HG03520 (cell line): Measurements from ENCODE around the gene TLK1.
"Not testable (repeated sequence)": the region's sequence is repeated elsewhere in the genome, so short reads cannot be mapped to it uniquely, and the experiment has no call there.

ENCODE experiments used
- ATAC-seq: cut with Tn5 transposase; IDR thresholded peaks from one replicate; pipeline ENCODE4 v1.9.1; 2021; ENCODE audit warnings: mild to moderate bottlenecking, moderate library complexity; ENCODE audit not compliant: unreplicated experiment

TLK1 gene

DNA sequence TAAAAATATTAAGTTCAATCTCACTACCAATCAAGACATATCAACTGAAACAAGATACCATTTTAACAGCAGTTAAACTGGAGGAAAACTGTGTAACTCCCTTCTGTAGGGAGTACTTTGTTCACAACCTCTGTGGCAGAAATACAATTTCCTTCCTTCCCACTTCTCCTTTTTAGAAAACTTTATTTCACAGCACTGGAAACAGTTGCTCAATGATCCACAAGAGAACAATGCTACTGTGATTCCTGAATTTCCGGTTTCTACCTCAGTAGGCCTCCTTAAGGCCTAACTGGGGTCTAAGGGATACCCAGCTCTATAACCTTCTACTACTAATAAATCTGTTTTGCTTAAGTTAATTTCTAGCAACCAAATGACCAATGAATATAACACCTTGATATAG, 14.1 kb downstream of the TLK1 start:
- no peak for ATAC-seq

DNA sequence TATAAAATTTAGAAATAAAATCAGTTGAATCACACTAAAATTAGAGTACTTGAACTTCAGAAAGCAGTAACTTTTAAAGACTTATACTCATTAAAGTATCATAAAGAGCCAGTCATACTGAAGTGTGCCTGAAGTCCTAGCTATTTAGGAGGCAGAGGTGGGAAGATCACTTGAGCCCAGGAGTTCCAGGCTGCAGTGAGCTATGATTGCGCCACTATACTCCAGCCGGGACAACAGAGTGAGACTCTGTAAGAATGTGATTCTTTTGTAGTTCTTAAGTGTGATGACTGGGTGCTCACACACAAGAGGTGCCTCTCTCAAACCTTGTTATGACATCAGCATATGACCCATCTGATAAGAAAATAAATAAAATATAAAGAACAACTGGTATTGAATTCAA, 14.6 kb downstream of the TLK1 start:
- no peak for ATAC-seq

DNA sequence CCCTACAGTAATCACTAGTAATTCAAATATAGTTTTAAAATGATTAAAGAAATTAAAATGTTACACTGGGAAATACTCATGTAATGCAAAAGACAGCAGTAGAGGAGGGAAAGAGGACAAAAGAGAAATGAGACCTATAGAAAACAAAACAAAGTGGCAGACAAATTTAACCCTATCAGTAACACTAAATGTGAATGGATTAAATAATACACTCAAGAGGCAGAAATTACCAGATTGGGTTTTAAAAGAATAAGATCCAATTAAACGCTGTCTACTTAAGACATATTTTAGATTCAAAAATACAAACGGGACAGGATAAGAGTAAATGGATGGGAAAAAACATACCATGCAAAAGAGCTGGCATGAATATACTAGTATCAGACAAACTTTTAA, 17.0 kb downstream of the TLK1 start:
- no peak for ATAC-seq

DNA sequence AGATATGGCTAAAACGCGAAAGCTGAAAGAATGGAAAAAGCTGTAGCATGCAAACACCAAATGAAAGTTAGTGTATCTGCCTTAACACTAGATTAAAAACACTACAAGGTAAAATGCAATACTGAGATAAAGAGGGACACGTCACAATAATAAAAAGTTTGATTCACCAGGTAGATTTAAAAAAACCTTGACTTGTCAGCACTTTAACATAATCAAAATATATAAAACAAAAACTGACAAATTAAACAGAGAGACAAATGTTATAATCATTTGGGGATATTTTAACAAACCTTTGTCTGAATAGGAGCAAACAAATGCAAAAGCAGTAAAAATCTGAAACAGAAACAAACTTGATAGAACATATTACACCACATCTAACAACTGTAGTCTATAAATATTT, 18.3 kb downstream of the TLK1 start:
- no peak for ATAC-seq

DNA sequence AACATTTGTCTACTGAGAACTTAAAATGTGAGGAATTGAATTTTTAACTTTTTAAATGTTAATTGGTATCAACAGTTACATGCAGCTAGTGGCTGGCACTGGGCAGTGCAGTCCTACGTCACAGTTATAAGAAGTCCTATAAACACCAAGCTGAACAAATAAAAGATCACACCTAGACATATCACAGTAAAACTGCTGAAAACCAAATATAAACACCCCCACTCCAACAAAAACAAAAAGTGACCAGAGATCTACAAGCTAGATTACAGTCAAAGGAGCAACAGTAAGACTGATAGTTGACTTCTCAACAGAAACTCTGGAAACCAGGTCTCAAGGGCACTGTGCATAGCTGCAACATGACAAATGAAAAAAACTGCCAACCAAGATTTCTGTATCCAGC, 19.4 kb downstream of the TLK1 start:
- no peak for ATAC-seq

DNA sequence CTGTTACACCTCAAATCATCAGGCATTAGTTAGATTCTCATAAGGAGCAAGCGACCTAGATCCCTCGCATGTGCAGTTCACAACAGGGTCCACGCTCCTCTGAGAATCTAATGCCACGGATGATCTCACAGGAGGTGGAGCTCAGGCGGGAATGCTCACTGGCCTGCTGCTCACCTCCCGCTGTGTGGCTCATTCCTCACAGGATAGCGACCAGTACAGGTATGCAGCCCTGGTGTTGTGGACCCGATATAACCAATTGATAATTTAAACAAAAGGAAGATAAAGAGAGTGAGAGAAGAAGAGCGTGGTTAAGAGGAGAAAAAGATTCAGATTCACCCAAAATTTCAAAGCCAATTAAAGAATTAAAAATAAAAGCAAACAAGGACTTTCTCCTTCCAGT, 20.8 kb downstream of the TLK1 start:
- ATAC-seq, result no peak

DNA sequence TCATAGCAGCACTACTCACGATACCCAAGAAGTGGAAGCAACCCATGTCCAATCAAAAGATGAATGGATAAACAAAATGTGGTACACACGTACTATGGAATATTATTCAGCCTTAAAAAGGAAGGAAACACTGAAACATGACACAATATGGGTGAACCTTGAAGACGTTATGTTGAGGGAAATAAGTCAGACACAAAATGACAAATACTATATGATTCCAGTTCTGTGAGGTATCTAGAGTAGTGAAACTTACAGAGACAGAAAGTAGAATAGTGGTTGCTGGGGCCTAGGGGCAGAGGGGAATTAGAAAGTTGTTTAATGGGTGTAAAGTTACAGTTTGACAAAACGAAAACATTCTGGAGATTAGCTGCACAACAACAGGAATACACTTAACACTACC, 24.7 kb downstream of the TLK1 start:
- peak; percentile 75 for ATAC-seq

DNA sequence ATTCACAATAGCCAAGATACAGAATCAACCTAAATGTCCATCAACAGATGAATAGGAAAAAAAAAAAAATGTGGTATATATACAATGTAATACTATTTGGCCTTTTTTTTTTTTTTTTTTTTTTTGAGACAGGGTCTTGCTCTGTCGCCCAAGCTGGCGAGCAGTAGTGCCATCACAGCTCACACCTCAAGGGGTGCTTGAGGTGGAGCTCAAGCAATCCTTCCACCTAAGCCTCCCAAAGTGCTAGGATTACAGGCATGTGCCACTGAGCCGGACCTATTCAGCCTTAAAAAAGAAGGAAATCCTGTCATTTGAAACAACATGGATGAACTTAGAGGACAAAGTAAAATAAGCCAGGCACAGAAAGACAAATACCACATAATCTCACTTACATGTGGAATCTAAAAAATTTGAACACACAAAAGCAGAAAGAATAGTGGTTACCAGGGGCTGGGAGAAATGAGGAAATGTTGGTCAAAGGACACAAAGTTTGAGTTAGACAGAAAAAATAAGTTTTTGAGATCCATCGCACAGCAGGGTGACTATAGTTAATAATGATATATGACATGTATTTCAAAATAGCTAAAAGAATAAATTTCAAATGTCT, 26.0 kb downstream of the TLK1 start:
- no peak for ATAC-seq

DNA sequence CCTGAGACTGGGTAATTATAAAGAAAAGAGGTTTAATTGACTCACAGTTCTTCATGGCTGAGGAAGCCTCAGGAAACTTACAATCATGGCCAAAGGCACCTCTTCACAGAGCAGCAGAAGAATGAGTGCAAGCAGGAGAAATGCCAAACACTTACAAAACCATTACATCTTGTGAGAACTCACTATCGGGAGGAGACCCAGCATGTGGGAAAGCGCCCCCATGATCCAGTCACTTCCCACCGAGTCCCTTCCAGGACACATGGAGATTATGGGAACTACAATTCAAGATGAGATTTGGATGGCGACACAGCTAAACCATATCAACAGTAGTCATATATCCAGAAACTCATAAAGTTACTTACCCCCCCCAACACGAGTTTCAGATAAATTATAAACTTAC, 28.6 kb downstream of the TLK1 start:
- ATAC-seq, result no peak

DNA sequence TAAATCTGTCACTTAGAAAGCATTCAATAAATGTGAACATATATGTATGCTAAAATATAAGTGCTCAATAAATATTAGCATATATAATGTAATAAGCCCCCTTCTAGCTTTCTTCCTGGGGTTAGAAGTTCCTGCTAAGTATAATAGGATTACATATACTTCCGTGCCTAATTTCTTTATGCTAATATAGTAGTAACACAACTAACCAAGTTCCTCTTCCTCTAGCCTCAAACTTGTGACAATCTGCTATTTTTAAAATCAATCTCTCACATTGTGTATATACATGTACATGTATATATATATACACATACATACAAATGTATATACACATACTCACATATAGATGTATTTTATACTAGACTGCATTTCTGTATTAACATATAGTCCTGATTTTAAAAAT, 32.2 kb downstream of the TLK1 start:
- no peak for ATAC-seq

DNA sequence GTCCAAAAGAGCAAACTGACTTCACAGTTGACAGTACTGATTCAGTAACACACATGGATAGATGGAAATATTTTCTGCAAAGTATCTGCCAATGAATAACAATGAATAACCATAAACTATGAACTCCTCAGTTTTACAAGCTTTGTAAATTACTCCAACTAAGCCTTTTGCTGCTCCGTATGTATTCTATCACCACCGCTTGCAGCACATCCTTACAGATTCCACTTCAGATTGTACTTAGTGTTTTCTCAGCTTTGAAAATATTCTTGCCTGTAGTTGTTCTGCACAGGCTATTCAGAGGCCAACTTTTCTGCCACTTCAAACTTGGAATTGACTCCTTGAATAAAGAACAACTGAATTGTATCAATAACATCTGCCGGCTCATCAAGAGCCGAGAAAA, 36.2 kb downstream of the TLK1 start:
- ATAC-seq, result no peak

DNA sequence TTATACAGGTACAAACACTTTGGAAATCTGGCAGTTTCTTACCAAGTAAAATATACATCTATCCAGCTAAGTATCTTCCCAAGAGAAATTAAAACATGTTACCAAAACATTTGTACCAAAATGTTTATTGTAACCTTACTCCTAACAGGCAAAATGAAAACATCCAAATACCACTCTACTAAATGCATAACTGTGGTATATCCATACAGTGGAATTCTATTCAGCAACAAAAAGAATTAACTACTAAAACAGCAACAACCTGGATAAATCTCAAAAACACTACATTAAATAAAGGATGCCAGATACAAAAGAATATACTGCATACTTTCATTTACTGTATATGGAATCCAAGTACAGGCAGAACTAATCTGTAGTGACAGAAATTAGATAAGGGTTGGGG, 51.1 kb downstream of the TLK1 start:
- ATAC-seq, result no peak

DNA sequence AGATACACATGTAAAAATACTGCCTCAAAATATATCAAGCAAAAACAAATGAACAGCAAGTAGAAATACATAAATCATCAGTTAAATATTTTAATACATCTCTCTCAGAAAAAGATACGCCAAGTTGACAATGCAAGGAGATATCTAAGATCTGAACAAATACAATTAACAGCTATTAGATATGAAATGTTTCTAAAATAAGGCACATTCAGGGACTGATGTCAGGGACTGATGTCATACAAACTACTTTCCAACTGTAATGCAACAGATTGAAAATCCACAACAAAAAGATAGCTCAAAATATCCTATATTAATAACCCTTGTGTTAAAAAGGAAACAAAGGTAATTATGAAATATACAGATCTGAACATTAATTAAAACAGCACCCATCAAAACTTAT, 51.7 kb downstream of the TLK1 start:
- ATAC-seq, result no peak

DNA sequence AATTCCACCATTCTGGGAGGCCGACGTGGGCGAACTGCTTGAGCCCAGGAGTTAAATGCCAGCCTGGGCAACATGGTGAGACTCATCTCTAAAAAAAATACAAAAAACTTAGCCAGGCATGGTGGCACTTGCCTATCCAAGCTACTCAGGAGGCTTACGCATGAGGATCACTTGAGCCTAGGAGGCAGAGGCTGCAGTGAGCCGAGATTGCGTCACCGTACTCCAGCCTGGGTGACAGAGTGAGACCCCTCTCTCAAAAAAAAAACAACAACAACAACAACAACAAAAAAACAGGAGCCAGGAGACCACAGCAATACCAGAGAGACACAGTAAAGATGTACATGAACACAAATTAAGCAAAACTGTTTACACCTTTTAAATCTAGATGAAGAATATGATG, 52.9 kb downstream of the TLK1 start:
- ATAC-seq, result no peak

DNA sequence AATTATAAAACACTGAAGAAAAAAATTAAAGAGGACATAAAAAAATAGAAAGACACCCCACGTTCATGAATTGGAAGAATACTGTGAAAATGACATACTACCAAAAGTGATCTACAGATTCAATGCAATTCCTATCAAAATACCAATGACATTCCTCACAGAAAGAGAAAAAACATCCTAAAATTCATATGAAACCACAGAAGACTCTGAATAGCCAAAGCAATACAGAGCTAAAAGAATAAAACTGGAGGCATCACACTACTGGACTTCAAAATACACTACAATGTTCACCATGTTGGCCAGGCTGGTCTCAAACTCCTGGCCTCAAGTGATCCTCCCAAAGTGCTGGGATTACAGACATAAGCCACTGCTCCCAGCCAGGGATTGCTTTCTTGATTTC, 56.3 kb downstream of the TLK1 start:
- ATAC-seq, result no peak

DNA sequence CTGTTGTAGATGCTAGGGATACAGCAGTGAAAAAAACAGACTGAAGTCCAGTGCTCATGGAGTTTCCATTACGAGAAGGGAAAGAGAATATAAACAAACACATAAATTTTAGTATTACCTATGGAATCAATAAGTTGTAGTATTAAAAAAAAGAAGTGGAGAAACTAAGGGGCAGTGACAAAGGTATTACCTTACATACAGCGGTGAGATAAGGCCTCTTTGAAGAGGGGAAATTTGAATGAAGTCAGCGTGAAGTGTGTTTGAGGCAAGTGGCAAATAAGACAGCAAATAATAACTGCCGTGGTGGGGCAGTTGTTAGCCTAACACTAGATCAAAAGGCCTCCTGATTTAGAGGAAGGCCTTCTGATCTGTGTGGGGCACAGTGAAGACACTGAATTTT, 57.9 kb downstream of the TLK1 start:
- no peak for ATAC-seq

DNA sequence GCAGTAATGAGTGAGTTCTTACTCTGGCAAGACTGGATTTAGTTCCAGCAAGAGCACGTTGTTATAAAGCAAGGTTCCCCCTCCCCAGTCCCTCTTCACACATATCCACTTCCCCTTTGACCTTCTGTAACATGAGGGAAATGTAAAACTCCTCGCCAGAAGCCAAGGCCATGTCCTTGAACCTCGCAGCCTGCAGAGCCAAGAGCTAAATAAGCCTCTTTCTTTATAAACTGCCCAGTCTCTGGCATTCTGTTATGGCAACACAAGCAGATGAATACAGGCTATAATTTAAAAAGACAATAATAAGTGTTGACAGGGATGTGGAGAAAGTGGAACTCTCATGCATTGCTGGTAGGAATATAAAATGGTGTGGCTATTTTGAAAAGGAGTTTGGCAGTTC, 60.3 kb downstream of the TLK1 start:
- no peak for ATAC-seq

DNA sequence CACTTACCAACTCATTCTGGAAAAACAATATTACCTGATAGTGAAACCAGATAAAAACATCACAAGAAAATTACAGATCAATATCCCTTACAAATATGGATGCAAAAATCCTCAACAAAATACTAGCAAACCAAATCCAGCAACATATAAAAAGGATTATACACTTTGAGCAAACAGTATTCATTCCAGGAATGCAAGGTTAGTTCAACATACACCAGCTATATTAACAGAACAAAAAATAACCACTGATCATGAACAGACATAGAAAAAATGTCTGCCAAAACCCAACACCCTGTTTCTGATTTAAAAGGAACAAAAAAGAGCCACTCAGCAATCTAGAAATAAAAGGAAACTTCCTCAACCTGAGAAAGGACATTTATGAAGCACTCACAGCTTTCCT, 62.1 kb downstream of the TLK1 start:
- ATAC-seq, result no peak

DNA sequence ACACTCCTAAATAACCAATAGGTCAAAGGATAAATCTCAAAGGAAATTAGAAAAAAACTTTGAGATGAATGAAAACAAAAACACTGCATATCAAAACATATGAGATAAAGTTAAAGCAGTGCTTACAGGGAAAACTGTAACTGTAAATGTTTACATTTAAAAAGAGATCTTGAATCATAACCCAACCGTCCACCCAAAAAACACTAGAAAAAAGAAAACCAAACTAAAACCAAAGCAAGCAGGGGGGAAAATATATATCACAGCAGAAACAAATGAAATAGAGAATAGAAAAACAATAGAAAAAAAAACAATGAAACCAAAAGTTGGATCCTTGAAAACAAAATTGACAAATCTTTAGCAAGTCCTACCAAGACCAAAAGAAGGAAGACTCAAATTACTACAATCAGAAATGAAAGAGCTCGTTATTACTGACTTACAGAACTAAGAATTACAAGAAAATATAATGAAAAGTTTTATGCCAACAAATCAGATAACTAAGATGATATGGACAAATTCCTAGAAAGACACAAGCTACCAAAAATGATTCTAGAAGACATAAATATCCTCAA, 65.6 kb downstream of the TLK1 start:
- no peak for ATAC-seq

DNA sequence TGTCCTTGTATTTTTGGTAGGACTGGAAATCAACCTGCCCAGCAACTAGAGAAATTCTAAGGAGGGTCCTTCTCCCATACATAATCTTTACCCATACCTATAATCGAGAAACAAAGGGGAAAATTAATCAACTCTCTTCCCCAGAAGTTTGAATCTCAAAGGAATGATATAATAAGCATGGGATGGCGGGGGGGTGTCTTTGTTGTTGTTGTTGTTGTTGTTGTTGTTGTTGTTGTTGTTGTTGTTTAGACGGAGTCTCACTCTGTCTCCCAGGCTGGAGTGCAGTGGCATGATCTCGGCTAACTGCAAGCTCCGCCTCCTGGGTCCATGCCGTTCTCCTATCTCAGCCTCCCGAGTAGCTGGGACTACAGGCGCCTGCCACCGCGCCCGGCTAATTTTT, 69.2 kb downstream of the TLK1 start:
- not testable (repeated sequence) for ATAC-seq

DNA sequence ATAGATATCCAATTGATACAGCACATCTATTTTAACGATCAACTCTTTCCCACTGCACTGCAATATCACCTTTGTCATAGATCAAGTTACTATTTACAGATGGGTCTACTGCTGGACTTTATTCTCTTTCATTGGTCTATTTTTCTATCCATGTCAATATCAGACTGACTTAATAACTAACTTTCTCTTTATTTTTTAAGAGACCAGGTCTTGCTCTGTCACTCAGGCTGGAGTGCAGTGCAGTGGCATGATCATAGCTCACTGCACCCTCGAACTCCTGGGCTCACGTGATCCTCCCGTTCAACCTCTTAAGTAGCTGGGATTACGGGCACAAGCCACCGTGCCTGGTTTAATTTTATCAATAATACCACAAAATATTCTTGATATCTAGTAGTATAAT, 71.2 kb downstream of the TLK1 start:
- no peak for ATAC-seq

DNA sequence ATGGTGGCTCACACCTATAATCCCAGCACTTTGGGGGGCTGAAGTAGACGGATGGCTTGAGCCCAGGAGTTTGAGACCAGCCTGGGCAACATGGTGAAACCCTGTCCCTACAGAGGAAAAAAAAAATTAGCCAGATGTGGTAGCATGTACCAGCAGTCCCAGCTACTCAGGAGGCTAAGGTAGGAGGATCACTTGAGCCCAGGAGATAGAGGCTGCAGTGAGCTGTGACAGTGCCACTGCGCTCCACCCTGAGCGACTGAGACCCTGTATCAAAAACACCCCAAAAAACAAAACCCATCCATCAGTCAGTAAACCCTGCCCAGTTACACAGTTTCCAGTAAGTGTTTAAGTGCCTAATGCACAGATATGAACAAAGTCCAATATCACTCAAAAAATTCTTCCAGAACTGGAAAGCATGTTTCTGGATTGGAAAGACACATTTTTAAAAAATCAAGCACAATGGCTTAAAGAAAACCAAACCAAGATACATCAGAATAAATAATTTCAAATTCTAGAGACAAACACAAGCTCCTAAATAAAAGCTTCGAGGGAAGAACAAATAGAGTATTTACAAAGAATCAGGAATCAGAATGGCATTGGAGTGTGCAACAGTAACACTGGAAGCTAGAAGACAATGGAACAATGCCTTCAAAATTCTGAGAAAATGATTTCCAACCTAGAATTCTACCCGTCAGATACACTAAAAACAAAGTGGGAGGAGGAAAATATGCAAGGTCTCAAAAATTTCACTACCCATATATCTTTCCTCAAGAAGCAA, 72.4 kb downstream of the TLK1 start:
- no peak for ATAC-seq

DNA sequence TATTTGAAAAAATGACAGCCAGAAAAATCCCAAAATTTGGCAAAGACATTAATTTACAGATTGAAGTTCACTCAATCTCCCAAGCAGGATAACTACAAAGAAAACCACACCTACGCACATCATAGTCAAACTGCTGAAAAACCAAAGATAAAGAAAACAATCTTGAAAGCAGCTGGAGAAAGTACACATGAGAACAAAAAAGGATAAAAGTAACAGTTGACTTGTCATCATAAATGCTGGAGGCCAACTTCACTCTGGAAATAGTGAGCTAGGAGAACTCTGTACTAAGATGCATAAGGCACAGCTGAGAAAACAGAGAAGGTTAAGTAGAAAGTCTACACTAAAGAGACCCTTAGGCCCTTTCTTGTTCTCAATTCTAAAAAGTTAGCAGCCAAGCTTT, 73.1 kb downstream of the TLK1 start:
- ATAC-seq, result no peak
